Left ventricle myocardium inferior (tissue), 1 donor: ENCODE results near the gene DNASE1L2. TPM values are rescaled to one million over a fixed set of nuclear protein-coding genes. Genes with fewer than 3 reads are reported as not detected.

Source experiments
- DNase-seq: peaks from one replicate; pipeline ENCODE4 v3.0.0-alpha.2; 2020
- H3K27ac ChIP-seq: fragments of 200-600 bp; replicated peaks from 2 replicates; pipeline ENCODE4 v1.8.0; 2021
- H3K27me3 ChIP-seq: fragments of 200-600 bp; 2 replicates; pipeline ENCODE4 v1.8.0; 2021; ENCODE audit warnings: low read depth
- H3K36me3 ChIP-seq: fragments of 200-600 bp; 2 replicates; pipeline ENCODE4 v1.8.0; 2021
- H3K4me1 ChIP-seq: fragments of 200-600 bp; 2 replicates; pipeline ENCODE4 v1.8.0; 2021
- H3K4me3 ChIP-seq: fragments of 200-600 bp; 2 replicates; pipeline ENCODE4 v1.8.0; 2021; ENCODE audit warnings: mild to moderate bottlenecking, moderate library complexity
- H3K9me3 ChIP-seq: fragments of 200-600 bp; replicated peaks from 2 replicates; pipeline ENCODE4 v1.8.0; 2021
- intact Hi-C: fragments of 100-400 bp; cut with micrococcal nuclease; formaldehyde crosslinking; loops from one replicate; pipeline ENCODE4 v1.11.0; 2022
- total RNA-seq: library from RNA; stranded (reverse); fragmentation: NEBNext Ultra II Directional; extraction: Animal tissue kit (Norgen Biotek cat#: 25700); gene quantifications from one replicate; pipeline ENCODE4 v1.2.1, GENCODE V29; 2021
- TF ChIP-seq, protein P1 (sequence below): fragments of 200-600 bp; IDR thresholded peaks from 2 replicates; pipeline ENCODE4 v1.8.0; 2021; ENCODE audit warnings: antibody characterized with exemption, mild to moderate bottlenecking, borderline replicate concordance
- donor health status: DM: no; HTN: yes; CAD: no; lungs with severe emphysema.

The DNASE1L2 gene
- total RNA-seq, 1 donor from 2014 or later, result 0.47 TPM

DNA sequence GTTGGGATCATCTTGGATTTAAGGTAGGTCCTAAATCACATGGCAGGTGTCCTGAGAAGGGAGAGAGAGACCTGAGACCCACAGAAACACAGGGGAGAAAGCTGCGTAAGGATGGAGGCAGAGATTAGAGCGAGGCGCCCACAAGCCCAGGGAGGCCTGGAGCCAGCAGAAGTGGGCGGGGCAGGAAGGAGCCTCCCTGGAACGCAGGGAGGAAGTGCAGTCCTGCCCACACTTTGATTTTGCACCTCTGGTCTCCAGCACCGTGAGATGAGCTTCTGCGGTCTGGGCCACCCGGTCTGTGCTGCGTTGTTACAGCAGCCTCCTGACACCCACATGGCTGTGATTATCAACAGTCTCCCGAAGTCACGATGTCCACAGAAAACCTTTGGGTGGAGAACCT, 6.4 kb downstream of the DNASE1L2 start:
- Histone ChIP-seq H3K9me3 (no peaks in the 10 kb centered on the region), H3K4me3 (no peak overlapping the region), H3K4me1 (peaks cover 14% of the 10 kb centered on the region), H3K27me3 (peaks cover 2% of the 10 kb centered on the region), H3K36me3 (peaks cover 68% of the 10 kb centered on the region), H3K27ac (no peak overlapping the region)
- DNase-seq, result no peak
- intact Hi-C loops, result loop anchor here (10.0 kb wide), 1 partner anchor 168 kb away; no protein-coding TSS in a partner anchor
- TF ChIP-seq, protein P1, sequence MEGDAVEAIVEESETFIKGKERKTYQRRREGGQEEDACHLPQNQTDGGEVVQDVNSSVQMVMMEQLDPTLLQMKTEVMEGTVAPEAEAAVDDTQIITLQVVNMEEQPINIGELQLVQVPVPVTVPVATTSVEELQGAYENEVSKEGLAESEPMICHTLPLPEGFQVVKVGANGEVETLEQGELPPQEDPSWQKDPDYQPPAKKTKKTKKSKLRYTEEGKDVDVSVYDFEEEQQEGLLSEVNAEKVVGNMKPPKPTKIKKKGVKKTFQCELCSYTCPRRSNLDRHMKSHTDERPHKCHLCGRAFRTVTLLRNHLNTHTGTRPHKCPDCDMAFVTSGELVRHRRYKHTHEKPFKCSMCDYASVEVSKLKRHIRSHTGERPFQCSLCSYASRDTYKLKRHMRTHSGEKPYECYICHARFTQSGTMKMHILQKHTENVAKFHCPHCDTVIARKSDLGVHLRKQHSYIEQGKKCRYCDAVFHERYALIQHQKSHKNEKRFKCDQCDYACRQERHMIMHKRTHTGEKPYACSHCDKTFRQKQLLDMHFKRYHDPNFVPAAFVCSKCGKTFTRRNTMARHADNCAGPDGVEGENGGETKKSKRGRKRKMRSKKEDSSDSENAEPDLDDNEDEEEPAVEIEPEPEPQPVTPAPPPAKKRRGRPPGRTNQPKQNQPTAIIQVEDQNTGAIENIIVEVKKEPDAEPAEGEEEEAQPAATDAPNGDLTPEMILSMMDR, result no peak

DNA sequence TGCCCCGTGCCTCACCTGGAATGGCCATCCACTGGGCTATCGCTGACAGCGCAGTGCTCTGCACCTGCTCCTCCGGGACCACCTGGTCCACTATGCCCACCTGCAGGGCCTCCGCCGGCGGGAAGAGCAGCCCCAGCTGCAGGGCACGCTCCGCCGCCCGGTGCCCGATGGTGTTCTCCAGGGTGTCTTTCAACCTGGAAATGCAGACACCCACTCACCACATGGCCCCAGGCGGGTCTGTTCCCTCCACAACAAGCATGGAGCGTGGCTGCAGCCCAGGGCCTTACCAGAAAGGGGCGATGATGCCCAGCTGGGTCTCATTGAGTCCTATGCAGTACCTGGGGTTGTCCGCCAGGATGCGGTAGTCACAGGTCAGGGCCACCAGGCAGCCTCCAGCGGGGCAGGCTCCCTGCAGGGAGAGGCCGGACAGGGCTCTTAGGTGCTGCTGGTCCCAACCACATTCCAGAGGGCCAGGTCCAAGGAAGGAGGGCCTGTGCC, 6.8 kb downstream of the DNASE1L2 start:
- H3K9me3 ChIP-seq, result no peaks in the 10 kb centered on the region
- H3K36me3 ChIP-seq, result peaks cover 68% of the 10 kb centered on the region
- peaks cover 9% of the 10 kb centered on the region for H3K4me1 ChIP-seq
- no peaks in the 10 kb centered on the region for H3K27me3 ChIP-seq
- H3K4me3 ChIP-seq, result no peak overlapping the region
- no peak overlapping the region for H3K27ac ChIP-seq
- intact Hi-C loops, result loop anchor here (10.0 kb wide), 1 partner anchor 168 kb away; no protein-coding TSS in a partner anchor
- TF ChIP-seq, protein P1, result no peak
- no peak for DNase-seq

DNA sequence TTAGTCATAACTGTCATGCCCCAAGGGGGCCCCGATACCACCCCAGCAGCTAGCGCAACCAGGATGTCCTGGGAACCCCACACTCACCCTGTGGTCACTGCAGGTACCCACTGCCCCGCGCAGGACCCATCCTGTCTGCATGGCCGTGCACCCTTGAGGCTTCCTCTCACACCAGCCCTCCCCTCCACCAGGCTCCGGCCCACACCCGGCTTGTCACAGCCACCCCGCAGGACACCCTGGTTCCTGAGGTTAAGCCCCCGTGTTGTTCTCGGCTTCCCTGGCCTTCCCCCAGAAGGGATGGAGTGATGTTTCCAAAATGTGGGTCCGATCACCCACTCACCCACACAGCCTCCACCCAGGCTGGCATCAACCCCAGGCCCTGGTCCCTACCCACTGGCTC, 7.5 kb downstream of the DNASE1L2 start:
- TF ChIP-seq, protein P1, result no peak
- no peak overlapping the region for H3K4me3 ChIP-seq
- H3K27me3 ChIP-seq, result no peaks in the 10 kb centered on the region
- DNase-seq, result no peak
- H3K36me3 ChIP-seq, result peaks cover 75% of the 10 kb centered on the region
- H3K4me1 ChIP-seq, result peaks cover 7% of the 10 kb centered on the region
- no peak overlapping the region for H3K27ac ChIP-seq
- intact Hi-C loops, result loop anchor here (10.0 kb wide), 1 partner anchor 169 kb away; no protein-coding TSS in a partner anchor
- H3K9me3 ChIP-seq, result no peaks in the 10 kb centered on the region

DNA sequence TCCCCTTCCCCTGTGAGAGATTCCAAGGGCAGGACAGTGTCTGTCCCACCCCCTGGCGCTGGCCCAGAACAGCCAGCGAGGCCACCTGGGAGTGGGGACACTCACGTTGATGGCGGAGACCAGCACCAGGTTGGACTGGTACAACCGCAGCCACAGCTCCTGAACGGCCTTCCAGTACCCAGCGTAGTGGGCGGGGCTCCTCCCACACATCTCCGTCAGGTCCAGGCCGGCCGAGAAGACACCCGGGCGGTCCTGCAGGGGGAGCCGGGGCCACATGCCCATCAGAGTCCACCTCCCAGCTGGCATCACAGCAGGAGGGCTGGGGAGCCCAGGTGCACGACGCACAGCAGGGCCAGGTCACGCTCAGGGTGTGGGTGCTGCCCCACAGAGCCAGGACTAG, 8.1 kb downstream of the DNASE1L2 start:
- no peaks in the 10 kb centered on the region for H3K27me3 ChIP-seq
- no peak overlapping the region for H3K4me3 ChIP-seq
- TF ChIP-seq, protein P1, result no peak
- DNase-seq, result no peak
- peaks cover 10% of the 10 kb centered on the region for H3K4me1 ChIP-seq
- no peak overlapping the region for H3K27ac ChIP-seq
- H3K36me3 ChIP-seq, result peaks cover 77% of the 10 kb centered on the region
- H3K9me3 ChIP-seq, result no peaks in the 10 kb centered on the region
- intact Hi-C loops, result loop anchor here (10.0 kb wide), 1 partner anchor 170 kb away; no protein-coding TSS in a partner anchor

DNA sequence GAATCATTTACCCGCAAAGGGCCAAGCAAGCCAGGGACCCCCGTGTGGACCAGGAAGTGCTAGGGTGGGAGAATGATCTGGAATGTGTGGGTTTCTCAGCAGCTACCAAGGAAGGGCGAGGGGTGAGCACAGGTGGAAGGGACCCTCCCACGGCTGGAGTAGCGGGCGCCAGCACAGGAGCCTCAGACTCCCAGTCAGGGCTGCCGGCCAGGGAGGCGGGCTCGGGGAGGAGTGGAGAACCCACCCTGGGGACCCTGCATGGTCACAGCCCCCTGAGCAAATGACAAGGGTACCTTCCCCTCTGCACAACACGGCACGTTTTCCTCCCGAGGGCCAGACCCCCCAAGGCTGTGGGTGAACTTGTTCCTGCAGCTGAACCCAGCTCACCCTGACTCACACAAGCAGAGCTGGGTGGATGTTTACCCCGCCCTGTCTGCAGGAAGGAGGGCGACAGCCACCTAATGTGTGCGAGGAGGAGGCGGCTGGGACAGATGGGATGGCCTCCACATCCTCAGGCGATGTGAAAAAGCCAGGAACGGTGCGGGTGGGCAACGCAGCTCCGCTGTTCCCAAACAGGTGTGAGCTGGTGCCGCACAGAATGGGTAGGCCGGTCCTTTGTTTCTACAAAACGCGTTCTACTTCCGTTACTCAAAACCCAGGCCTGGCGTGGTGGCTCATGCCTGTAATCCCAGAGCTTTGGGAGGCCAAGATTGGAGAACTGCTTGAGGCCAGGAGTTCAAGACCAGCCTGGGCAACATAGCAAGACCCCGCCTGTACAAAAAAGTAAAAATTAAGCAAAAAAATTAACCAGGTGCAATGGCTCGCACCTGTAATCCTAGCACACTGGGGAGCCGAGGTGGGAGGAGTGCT, 8.9 kb downstream of the DNASE1L2 start:
- no peak overlapping the region for H3K4me3 ChIP-seq

More for the DNA sequence above, 8.9 kb downstream of the DNASE1L2 start:
- Histone ChIP-seq H3K9me3 (no peaks in the 10 kb centered on the region), H3K27me3 (no peaks in the 10 kb centered on the region), H3K27ac (no peak overlapping the region), H3K36me3 (peaks cover 72% of the 10 kb centered on the region), H3K4me1 (peaks cover 19% of the 10 kb centered on the region)
- TF ChIP-seq, protein P1, result no peak
- intact Hi-C loops, result loop anchor here (10.0 kb wide), 1 partner anchor 170 kb away; no protein-coding TSS in a partner anchor
- no peak for DNase-seq
